ENCODE results near the gene AK9.

DNA sequence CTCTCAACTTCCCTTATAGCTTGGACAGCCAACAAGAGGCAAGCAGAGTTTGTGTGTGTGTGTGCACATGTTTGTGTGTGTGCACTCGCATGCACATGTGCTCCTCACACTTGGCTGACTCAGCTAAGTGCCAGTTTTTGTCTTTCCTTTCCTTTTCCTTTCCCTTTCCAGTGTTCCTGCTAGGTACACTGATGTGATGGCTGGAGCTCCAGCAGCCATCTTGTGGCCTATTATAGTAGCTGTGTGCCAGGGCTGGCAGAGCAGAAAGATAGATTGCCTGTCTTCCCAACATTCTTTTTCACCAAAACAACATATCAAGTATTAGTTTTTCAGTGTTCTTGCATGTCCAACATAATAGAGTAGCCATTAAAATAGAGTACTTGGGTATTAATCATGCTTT lies 79.5 kb downstream of the AK9 start:
- TF ChIP-seq EZH2 (IDR thresholded peaks at IDR 0.05; ENCODE audit: borderline replicate concordance, insufficient read depth, low read length, poor library complexity, severe bottlenecking) (no peak), POLR2AphosphoS5 (IDR thresholded peaks at IDR 0.05) (no peak)
- TF ChIP-seq, protein P1, sequence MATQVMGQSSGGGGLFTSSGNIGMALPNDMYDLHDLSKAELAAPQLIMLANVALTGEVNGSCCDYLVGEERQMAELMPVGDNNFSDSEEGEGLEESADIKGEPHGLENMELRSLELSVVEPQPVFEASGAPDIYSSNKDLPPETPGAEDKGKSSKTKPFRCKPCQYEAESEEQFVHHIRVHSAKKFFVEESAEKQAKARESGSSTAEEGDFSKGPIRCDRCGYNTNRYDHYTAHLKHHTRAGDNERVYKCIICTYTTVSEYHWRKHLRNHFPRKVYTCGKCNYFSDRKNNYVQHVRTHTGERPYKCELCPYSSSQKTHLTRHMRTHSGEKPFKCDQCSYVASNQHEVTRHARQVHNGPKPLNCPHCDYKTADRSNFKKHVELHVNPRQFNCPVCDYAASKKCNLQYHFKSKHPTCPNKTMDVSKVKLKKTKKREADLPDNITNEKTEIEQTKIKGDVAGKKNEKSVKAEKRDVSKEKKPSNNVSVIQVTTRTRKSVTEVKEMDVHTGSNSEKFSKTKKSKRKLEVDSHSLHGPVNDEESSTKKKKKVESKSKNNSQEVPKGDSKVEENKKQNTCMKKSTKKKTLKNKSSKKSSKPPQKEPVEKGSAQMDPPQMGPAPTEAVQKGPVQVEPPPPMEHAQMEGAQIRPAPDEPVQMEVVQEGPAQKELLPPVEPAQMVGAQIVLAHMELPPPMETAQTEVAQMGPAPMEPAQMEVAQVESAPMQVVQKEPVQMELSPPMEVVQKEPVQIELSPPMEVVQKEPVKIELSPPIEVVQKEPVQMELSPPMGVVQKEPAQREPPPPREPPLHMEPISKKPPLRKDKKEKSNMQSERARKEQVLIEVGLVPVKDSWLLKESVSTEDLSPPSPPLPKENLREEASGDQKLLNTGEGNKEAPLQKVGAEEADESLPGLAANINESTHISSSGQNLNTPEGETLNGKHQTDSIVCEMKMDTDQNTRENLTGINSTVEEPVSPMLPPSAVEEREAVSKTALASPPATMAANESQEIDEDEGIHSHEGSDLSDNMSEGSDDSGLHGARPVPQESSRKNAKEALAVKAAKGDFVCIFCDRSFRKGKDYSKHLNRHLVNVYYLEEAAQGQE (IDR thresholded peaks at IDR 0.05; ENCODE audit: borderline replicate concordance): no peak
- TF ChIP-seq, protein P2, sequence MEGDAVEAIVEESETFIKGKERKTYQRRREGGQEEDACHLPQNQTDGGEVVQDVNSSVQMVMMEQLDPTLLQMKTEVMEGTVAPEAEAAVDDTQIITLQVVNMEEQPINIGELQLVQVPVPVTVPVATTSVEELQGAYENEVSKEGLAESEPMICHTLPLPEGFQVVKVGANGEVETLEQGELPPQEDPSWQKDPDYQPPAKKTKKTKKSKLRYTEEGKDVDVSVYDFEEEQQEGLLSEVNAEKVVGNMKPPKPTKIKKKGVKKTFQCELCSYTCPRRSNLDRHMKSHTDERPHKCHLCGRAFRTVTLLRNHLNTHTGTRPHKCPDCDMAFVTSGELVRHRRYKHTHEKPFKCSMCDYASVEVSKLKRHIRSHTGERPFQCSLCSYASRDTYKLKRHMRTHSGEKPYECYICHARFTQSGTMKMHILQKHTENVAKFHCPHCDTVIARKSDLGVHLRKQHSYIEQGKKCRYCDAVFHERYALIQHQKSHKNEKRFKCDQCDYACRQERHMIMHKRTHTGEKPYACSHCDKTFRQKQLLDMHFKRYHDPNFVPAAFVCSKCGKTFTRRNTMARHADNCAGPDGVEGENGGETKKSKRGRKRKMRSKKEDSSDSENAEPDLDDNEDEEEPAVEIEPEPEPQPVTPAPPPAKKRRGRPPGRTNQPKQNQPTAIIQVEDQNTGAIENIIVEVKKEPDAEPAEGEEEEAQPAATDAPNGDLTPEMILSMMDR (IDR thresholded peaks at IDR 0.05; ENCODE audit: poor library complexity, severe bottlenecking): no peak

Measured in neural cell (in vitro differentiated cells).